COLO668 (cell line): ENCODE measurements around the gene ATP9B.
"Not testable (repeated sequence)": the region's sequence is repeated elsewhere in the genome, so short reads cannot be mapped to it uniquely, and the experiment has no call there.

Source experiments
- DNase-seq: peaks from one replicate; lab custom pipeline; 2025; ENCODE audit not compliant: unreplicated experiment; lab: John Stamatoyannopoulos, UW

ATP9B gene

GRCh38 chr18:79326413-79327198, 257.4 kb downstream of the ATP9B start:
- no peak for DNase-seq

GRCh38 chr18:79327199-79327721, 258.1 kb downstream of the ATP9B start:
- no peak for DNase-seq

GRCh38 chr18:79327915-79328314, 258.7 kb downstream of the ATP9B start:
- not testable (repeated sequence) for DNase-seq

- no peak for DNase-seq
Observed at GRCh38 chr18:79328887-79329286, 259.7 kb downstream of the ATP9B start.

- no peak for DNase-seq
Observed at GRCh38 chr18:79329786-79330185, 260.6 kb downstream of the ATP9B start.

- no peak for DNase-seq
Observed at GRCh38 chr18:79332646-79333045, 263.5 kb downstream of the ATP9B start.

GRCh38 chr18:79333046-79333445, 263.9 kb downstream of the ATP9B start:
- DNase-seq = no peak

- no peak for DNase-seq
Observed at GRCh38 chr18:79334496-79335233, 265.5 kb downstream of the ATP9B start.

- no peak for DNase-seq
Observed at GRCh38 chr18:79335833-79336360, 266.7 kb downstream of the ATP9B start.

GRCh38 chr18:79336556-79337142, 267.5 kb downstream of the ATP9B start:
- no peak for DNase-seq

- DNase-seq = no peak
Observed at GRCh38 chr18:79337184-79337583, 268.0 kb downstream of the ATP9B start.

- no peak for DNase-seq
Observed at GRCh38 chr18:79337620-79338019, 268.4 kb downstream of the ATP9B start.

GRCh38 chr18:79339094-79339908, 270.1 kb downstream of the ATP9B start:
- DNase-seq = no peak

- DNase-seq = no peak
Observed at GRCh38 chr18:79343567-79344207, 274.5 kb downstream of the ATP9B start.

GRCh38 chr18:79344208-79344581, 275.0 kb downstream of the ATP9B start:
- DNase-seq = no peak

GRCh38 chr18:79345366-79345765, 276.2 kb downstream of the ATP9B start:
- DNase-seq = no peak

- DNase-seq = no peak
Observed at GRCh38 chr18:79345981-79346380, 276.8 kb downstream of the ATP9B start.

- no peak for DNase-seq
Observed at GRCh38 chr18:79348066-79348465, 278.9 kb downstream of the ATP9B start.

- DNase-seq = no peak
Observed at GRCh38 chr18:79352432-79352831, 283.2 kb downstream of the ATP9B start.

GRCh38 chr18:79353267-79353666, 284.1 kb downstream of the ATP9B start:
- no peak for DNase-seq
